GM12801 (cell line): ENCODE data around the gene HAGH.

ENCODE experiments used
- CTCF ChIP-seq: IDR thresholded peaks from one replicate; pipeline ENCODE4 v1.5.1; 2011; ENCODE audit warnings: control low read depth; ENCODE audit not compliant: insufficient read length; ENCODE audit errors: extremely low read depth

HAGH gene

GRCh38 chr16:1862394-1862793, 35.8 kb upstream of the HAGH start:
- no peak for TF ChIP-seq CTCF

- no peak for TF ChIP-seq CTCF
Observed at GRCh38 chr16:1861730-1862129, 35.1 kb upstream of the HAGH start.

GRCh38 chr16:1859650-1860049, 33.0 kb upstream of the HAGH start:
- no peak for TF ChIP-seq CTCF

- TF ChIP-seq CTCF: no peak
Observed at GRCh38 chr16:1858189-1858865, 31.7 kb upstream of the HAGH start.

GRCh38 chr16:1857433-1858097, 30.9 kb upstream of the HAGH start:
- no peak for TF ChIP-seq CTCF

GRCh38 chr16:1851793-1852192, 25.2 kb upstream of the HAGH start:
- no peak for TF ChIP-seq CTCF

GRCh38 chr16:1850981-1851380, 24.4 kb upstream of the HAGH start:
- no peak for TF ChIP-seq CTCF
